HG03045 (cell line): Measurements from ENCODE around the gene DUSP5.

Source experiments
- ATAC-seq: cut with Tn5 transposase; IDR thresholded peaks from one replicate; pipeline ENCODE4 v1.9.1; 2021; ENCODE audit warnings: mild to moderate bottlenecking, moderate library complexity; ENCODE audit not compliant: unreplicated experiment

DUSP5 gene

DNA sequence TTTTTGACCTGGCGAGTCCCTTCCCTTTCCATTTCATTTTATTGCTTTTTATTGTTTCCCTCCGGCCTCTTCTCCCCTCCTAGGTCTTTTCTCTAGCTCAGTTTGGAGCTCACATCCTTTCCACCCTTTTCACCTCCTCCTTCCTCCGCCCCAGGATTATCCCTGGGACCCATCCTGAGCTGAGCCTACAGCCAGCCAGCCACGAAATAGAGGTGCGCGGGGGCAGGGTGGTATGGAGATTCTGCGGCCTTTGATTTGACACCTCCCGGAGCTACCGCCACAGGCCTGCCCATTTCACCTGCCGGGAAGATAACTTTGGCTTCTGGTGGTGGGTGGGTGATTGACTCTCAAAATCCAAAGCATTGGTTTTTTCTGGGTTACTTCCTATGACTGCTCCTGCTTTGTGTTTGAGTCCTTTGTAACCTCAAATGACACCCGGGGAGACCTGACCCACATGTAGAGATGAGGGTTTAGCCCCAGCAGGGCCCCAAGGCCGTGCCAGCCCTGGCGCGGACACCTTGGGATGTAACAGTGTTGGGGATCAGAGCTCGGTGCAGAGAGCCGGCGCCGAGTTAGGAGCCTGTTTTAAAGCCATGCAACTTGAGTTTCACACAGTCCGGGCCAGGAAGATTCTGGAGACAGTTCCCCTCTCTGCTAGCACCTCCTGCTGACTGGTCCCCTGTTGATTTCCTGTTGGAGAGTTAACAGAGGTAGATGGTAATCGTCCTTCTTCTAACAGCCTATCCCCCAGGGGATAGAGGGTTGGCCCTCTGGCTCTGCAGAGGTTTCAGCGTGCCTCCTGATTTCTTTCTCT is 1.5 kb downstream of the DUSP5 start:
- ATAC-seq, result no peak

DNA sequence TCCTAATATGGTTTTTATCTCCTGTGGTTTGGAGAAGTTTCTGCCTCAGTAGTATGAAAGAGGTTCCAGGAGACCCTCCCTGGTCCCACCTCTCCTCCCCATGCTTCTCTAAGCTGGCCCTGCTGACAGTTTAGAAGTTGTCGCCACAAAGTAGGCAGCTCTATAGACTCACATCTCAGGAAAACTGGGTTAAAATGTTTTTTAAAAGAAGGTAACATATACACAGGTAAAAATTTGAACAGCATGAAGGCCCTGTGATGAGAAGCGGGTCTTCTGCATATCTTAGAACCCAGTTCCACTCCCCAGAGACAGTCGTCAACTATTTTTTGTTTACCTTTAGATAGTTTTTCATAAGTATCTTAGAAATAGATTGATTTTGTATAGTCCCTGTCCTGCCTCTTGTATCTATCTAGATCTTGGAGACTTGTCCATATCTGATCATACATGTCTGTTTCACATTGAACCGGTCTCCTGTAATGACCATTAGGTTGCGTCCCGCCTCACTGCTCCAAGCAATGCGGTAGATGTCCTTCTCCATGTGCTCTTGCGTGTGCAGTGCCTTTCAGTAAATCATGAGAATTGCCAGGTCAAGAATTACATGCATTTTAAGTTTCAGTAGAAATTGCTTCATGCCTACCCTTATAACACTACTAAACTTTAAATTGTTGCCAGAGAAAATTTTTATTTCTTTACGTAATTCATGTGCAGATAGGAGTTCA is 2.2 kb downstream of the DUSP5 start:
- no peak for ATAC-seq

DNA sequence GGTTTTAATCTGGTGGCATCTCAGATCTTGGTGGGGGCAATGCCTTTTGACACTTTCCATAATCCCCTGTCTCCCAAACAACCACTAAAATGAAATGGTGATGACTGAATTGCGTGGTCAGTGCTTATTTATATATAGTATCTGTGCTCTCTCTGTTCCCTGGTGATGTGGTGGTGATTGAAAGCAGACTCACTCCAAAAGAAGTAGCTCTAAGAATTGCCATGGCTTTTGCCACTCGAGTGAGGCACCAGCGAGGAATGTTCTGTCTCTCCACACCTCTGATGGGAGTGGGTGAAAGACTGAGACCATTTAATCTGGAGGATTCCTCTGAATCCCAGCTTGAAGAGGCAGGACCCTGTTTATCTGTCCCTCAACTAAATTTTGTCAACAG is 2.8 kb downstream of the DUSP5 start:
- ATAC-seq, result no peak

DNA sequence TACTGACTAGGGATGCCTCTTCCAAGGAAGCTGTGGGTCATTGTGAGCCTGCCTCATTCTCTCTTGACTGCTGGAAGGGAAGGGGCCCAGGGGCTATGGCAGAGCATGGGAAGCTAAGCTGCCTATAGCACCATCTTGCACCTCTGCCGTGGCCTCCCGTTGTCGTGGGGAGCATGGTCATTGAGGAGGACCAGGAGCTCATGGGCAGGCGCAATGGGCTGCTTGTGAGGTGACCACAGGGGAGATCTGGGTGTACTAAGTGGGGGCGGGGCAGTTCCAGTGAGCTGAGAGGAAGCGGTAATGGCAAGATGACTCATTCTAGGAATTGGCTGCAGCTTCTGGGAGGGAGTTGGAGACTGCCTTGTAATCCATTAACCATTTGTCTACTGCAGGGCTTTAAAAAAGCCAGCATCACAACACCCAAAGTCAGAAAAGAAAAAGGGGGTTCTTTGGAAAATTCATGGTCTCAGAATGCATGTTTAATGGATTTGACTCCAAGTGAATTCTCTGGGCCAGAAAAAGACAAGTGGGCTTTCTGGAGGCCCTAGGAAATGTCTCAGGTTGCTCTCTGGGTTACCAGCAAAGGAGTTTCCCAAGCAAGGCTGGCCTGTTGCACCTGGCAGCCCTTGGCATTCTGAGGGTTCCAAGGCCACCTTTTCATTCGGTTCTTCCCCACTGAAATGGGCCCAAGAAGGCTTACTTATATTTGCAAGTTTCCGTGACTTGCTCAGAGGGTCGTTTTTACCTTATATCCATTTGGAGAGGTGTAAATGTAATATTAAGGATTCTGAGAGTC is 3.6 kb downstream of the DUSP5 start:
- ATAC-seq, result no peak

DNA sequence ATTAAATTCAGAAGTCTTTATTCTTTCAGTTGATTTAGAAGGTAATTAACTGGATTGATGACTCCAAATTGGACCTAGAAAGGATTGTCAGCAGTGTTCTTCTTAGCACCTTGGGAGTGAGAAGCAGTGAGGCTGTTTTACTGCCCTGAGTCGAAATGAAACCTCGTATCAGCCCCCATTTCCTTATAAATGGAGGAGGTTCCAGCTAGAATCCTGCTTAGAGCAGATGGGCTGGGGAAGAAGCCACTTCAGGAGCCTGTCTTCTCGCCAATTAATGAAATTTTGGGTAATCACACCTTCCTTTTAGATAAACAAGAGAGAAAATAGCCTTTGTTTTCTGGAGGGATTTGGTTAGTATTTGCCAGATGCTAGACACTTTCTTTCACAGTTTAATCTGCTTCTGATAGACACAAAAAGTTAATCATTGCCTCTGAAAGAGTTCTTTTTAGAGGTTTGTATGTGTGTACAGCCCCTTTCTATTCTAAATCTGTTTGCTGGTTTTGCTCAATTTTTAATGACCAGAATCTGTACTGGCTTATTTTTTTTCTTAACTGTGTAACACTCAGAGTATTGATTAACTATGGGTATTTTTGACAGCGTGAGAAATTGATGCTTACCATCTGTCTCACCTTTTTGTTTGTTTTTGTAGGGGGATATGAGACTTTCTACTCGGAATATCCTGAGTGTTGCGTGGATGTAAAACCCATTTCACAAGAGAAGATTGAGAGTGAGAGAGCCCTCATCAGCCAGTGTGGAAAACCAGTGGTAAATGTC is 4.6 kb downstream of the DUSP5 start:
- no peak for ATAC-seq

DNA sequence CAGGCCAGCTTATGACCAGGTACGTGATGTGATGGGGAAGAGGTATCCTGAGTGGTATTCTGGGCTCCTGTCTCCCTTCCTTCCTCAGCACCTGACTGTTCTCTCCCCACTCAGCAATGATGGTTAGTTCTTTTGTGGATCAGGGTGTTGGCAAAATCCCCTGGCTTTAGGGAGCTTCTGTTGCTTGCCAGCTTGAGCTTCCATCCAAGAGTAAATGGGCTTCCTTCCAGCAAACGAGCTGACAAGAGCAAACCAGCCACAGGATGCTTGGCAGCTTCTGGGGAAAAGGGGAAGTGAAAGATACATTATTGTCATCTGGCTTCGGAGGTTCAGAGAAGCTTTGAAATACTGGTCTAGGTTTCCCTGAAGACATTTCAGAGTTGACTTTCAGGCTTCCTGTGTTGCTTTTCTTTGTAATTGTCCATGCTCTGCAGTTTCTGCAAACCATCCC is 5.2 kb downstream of the DUSP5 start:
- peak; percentile 27 for ATAC-seq

DNA sequence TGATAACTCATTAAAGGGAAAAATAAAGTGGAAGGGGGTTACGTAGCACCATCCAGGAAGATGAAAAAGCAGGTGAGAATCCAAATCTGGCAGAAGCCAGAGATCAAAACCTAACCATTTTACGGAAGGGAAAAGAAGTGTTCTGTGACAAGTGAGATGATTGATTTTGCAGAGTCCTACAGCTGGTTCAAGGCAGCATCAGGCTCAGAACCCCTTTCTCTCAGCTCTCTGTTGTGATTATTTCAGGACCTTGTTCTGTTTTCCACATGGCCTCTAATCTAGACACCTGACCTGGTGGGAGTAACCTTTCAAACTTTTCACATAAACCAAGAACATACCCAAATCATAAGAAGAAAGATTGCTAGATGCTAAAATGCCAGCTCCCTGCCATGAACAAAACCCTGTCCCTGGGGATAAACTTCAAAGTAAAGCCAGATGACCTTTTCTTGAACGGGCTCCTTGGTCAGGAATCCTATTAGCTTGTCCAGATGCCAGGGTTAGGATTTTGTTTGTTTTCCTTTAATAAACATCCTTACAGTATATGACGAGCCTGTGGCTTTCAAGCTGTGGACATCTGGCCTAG is 5.9 kb downstream of the DUSP5 start:
- ATAC-seq, result no peak

DNA sequence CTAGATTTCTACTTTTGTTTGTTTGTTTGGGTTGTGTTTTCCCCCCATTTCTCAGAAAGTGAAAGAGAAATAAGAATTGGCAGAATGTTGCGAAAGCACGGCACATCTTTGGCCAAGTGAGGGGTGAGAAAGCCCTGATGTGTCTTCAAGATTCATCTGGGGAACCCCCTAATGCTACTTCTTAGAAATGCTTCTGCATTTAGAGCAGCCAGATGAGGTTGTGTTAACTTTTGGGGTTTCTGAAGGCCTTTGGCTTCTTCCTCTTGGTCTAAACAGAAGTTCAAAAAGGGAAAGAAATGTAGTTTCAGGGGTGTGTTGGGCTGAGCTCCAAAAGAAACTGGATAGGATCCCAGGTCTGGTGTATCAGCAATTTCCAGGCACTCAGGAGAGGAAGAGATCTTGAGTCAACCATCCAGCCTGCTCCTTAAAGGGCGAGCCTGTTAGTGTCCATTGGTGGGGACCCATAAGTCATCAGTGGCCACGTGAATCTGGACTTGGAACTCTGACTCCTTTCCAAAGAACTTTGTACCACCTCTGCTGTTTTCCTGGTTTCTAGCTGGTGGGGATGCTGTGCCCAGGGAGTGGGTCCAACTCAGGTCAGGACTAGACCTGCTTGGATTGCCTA is 6.5 kb downstream of the DUSP5 start:
- ATAC-seq, result peak; percentile 69

DNA sequence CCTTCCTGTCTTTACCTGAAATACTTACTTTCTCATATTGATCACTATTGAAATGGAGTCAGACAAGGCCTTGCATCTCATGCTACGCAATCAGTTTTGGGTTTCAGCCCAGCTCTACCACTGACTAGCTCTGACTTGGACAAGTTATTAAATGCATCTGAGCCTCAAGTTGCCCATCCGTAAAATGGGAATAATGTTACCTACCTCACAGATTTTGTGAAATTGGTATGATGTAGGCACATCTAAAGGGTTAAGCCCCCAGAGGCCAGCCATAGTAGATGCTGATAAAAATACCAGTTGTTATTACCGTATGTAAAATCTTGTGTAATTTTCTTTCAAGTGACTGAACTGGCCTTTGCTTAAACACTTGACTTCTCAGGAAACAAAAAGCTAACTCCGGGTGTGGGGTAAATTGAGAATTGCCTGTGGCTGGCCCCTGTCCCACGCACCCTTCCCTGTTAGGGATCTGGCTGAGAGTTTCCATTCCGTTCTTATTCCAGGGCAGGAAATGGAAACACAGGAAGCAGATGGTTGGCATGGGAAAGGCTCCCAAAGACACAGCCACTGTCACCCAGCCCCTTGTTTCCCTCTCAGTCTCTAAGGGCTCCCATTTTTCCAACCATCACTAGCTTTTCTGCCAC is 7.5 kb downstream of the DUSP5 start:
- no peak for ATAC-seq

DNA sequence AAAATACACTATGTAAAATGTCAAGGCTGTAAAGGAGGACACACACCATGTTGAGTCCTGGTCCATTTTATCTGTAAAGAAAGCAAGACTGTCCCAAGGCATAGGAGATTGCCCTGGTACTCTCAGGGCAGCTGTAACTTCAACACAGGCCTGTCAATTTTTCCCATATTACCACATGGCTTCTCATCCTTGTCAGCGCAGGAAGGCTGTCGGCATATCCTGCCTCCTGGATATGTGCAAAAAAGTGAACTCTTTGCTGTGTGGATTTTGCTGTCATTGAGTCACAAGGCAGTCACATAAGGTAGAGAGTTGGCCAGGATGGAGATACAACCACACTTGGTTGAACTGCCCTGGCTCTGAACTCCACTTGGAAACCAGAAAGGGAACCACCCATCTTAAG is 8.7 kb downstream of the DUSP5 start:
- ATAC-seq, result no peak

DNA sequence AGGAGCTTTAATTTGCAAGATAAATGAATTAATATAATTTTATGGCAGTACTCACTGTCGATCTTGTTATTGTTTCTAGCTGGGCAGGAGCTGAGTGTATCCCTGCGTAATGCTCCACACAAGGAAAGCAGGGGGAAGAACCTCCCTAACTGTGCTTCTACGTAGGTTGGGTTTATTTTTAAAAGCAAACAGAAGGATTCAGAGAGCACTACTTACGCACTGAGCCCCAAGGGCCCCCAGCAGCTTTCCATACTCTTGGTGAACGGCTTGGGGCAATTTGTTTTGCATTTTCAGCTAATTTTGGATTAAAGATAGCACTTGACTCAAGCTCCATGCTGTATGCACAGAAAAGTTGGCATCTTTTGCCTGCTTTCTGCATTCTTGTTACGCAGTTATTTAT is 9.6 kb downstream of the DUSP5 start:
- no peak for ATAC-seq

DNA sequence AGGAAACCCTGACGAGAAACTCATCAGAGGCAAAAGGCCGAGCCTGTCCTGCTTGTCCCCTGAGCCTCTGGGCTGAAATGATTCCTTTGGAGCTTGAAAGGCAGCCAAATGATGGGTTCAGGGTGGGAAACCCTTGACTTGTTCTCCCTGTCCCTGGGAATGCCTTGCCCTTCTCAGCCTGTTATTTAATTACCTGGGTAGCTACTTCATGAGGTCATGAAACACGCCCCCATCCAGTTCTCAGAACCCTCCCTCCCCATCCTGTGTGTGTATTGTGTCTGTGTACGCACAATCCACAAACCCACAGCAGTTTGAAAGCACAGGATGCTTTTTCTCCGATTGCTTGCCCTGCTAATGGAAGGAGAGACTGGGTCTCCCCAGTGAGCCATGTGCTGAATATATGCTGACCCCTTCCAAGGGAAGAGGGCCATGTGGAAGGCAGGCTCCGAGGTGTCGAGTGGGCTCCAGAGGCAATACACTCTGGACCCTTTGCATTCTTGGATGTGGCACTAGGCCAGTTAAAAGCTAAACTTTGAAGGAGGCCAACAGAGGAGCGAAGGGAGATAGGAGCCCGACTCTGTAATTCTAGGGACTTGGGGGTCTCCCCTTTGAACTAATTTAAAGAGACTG is 10.6 kb downstream of the DUSP5 start:
- no peak for ATAC-seq

DNA sequence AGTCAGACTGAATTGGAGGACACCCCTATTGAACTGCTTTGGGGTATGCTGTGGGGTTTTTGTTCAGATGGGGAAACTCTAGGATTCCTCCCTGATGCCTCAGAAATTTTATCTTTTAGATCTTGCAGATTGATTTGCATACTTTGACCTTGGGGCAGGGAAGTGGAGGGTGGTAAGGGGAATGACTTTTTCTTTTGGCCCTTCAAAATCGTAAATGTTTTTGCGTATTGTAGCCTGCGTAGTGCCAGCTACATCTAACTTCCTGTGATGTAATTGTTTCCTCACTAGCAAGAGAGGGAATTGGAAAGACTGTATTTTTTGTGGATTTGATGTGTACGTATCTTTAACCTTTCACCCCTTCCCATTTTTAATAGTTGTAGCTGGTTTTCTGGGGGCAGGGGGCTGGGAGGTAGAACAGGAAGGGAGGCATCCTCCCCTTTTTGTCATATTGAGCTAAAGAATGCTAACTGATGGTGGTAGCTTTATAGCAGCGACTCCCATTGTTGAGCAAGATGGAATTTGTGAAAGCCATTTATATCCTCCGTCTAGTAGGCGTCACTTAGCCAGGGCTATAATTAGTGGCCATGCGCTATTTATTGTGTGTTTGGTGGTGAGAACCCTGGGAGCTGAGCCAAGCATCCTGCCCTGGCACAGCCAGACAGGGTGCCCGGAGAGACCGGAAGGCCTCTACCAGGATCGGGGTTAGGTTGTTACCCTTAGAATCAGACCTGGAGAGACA is 11.3 kb downstream of the DUSP5 start:
- no peak for ATAC-seq

DNA sequence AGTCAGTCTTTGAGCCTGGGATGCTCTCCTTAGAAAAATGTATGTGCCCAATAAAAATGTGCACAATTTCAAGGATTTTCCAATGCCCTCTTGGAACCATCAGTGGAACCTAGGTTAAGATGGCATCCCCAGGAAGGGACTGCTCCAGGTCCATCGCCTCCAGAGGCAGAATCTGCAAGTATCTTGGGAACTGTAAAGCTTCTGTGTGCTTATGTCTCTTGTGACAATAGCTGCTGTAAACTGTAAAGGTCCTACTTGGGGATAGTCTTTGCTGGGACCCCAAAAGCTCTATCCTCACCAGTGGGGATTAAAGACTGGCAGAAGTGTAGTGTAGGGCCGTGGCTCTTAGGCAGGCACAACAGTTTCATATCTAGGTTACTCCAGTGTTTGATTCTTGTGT is 11.9 kb downstream of the DUSP5 start:
- ATAC-seq, result no peak

DNA sequence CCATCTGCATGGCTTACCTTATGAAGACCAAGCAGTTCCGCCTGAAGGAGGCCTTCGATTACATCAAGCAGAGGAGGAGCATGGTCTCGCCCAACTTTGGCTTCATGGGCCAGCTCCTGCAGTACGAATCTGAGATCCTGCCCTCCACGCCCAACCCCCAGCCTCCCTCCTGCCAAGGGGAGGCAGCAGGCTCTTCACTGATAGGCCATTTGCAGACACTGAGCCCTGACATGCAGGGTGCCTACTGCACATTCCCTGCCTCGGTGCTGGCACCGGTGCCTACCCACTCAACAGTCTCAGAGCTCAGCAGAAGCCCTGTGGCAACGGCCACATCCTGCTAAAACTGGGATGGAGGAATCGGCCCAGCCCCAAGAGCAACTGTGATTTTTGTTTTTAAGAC is 12.4 kb downstream of the DUSP5 start:
- no peak for ATAC-seq

DNA sequence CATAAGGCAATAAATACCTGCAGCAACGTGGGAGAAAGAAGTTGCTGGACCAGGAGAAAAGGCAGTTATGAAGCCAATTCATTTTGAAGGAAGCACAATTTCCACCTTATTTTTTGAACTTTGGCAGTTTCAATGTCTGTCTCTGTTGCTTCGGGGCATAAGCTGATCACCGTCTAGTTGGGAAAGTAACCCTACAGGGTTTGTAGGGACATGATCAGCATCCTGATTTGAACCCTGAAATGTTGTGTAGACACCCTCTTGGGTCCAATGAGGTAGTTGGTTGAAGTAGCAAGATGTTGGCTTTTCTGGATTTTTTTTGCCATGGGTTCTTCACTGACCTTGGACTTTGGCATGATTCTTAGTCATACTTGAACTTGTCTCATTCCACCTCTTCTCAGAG is 13.0 kb downstream of the DUSP5 start:
- no peak for ATAC-seq

DNA sequence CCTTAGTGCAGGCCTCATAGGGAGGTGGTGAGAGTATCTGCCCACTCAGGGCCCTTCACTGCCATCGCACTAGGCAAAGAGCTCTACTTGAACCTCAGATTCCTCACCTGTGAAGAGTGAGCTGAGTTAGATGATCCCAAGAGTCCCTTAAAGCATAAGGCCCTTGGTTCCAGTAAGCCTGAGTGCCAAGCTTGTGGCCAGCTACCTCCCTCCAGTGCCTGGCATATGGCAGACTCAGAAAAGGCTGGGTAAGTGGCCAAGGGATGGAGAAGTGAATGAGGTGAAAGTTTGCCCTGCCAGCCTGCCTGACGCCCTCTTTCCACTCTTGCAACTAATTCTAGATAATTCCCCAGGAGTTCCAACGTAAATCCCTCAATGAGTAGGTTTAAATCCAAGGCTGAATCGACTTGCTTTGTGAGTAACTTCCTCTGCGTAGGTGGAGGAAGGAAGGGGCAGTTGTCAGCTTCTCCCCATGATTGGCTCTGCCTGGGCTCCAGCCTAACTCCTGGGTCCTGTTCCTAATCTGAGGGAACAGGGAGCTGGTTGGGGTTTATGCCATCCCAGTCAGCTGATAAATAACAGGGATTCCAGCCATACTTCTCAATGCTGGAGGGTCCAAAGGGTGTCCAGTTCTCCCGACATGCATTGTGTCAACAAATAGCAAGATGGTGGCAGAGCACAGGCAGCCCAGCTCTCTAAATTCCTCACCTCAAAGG is 14.2 kb downstream of the DUSP5 start:
- ATAC-seq, result no peak
